HepG2 (cell line): ENCODE measurements around the gene NBEAL1. TPM values are rescaled to one million over a fixed set of nuclear protein-coding genes. Genes with fewer than 3 reads are reported as not detected.

Experiments used
- ATAC-seq: fragments of 200-7000 bp; cut with Tn5 transposase; 3 replicates; pipeline ENCODE4 v1.9.1; 2020; ENCODE audit warnings: mild to moderate bottlenecking, moderate library complexity
- BruUV-seq: library from RNA; stranded (reverse); fragments of 400-500 nt; replicated peaks from 2 replicates; lab custom pipeline; 2021; lab: Mats Ljungman, UMichigan
- CTCF ChIA-PET: fragments of 300-600 bp; formaldehyde crosslinking; extraction: SDS; loops from one replicate; lab custom pipeline; 2021; ENCODE audit warnings: low total read pairs, inconsistent platforms, low intra/inter-chr PET ratio; lab: Yijun Ruan, JAX
- POLR2A ChIA-PET: fragments of 350-600 bp; sonication (Branson Sonifier 250); formaldehyde crosslinking; loops from one replicate; lab custom pipeline; 2020; ENCODE audit warnings: antibody characterized with exemption, inconsistent platforms; lab: Yijun Ruan, JAX
- DNase-seq: peaks from one replicate; pipeline ENCODE4 v3.0.0-alpha.2; 2015; ENCODE audit warnings: low spot score
- FAIRE-seq: peaks from 3 replicates; lab custom pipeline; 2011; peaks lifted over from hg19 to GRCh38; lab: Jason Lieb, UNC
- H2AFZ ChIP-seq: one replicate; pipeline ENCODE4 v1.6.1; 2011; ENCODE audit warnings: low read length, inconsistent platforms
- H3K27ac ChIP-seq: fragments of 300-600 bp; 3 replicates; pipeline ENCODE4 v1.8.0; 2011; ENCODE audit warnings: mixed run types, mild to moderate bottlenecking, mixed read lengths, low read length, inconsistent platforms; ENCODE audit not compliant: insufficient read depth; ENCODE audit errors: extremely low read length
- H3K27me3 ChIP-seq, 2 experiments: fragments of 200-600 bp in 1 of 2; 2 replicates in 1 of 2; 3 replicates in 1 of 2; pipeline versions ENCODE4 v1.6.0 to v1.8.0; 2011; ENCODE audit warnings: low read length in 2 of 2, mild to moderate bottlenecking in 2 of 2, moderate library complexity in 2 of 2, inconsistent platforms in 1 of 2; ENCODE audit not compliant: insufficient read depth in 2 of 2, control insufficient read depth in 1 of 2
- H3K36me3 ChIP-seq, 2 experiments: fragments of 200-600 bp in 1 of 2; replicated peaks in 1 of 2; 2 replicates in 1 of 2; 3 replicates in 1 of 2; pipeline versions ENCODE4 v1.5.1 to v1.8.0; 2011; ENCODE audit warnings: low read length in 2 of 2, inconsistent platforms in 1 of 2; ENCODE audit not compliant: insufficient read depth in 2 of 2, control insufficient read depth in 1 of 2
- H3K4me1 ChIP-seq: 2 replicates; pipeline ENCODE4 v1.5.1; 2012; ENCODE audit warnings: low read length, inconsistent platforms; ENCODE audit not compliant: insufficient read depth
- H3K4me2 ChIP-seq: 2 replicates; pipeline ENCODE4 v1.6.0; 2011; ENCODE audit warnings: low read depth, low read length, inconsistent platforms
- H3K4me3 ChIP-seq, 3 experiments: fragments of 200-600 bp in 1 of 3; sonication (generic), shearing (Covaris generic) in 1 of 3; replicated peaks in 1 of 3; 2 replicates each; pipeline ENCODE4 v1.5.1; 2011 to 2016; ENCODE audit warnings: low read length in 3 of 3, inconsistent platforms in 2 of 3, low read depth in 2 of 3, mild to moderate bottlenecking in 2 of 3, control low read depth in 1 of 3, mixed read lengths in 1 of 3; ENCODE audit not compliant: insufficient read depth in 1 of 3
- H3K79me2 ChIP-seq: one replicate; pipeline ENCODE4 v1.6.1; 2011; ENCODE audit warnings: low read length, inconsistent platforms; ENCODE audit not compliant: insufficient read depth
- H3K9ac ChIP-seq: 2 replicates; pipeline ENCODE4 v1.6.0; 2011; ENCODE audit warnings: mild to moderate bottlenecking, low read depth, low read length, inconsistent platforms; ENCODE audit not compliant: insufficient read depth
- H3K9me3 ChIP-seq: 2 replicates; pipeline ENCODE4 v1.5.1; 2012; ENCODE audit warnings: mild to moderate bottlenecking, low read length
- H4K20me1 ChIP-seq: 2 replicates; pipeline ENCODE4 v1.6.0; 2011; ENCODE audit warnings: inconsistent platforms, mild to moderate bottlenecking, low read length, moderate library complexity; ENCODE audit not compliant: insufficient read depth
- MTF1 ChIP-seq: sonication (generic); formaldehyde crosslinking; IDR thresholded peaks from 2 replicates; pipeline ENCODE4 v1.5.0; 2020; ENCODE audit warnings: missing genetic modification reagents
- NFIB ChIP-seq: sonication (generic); formaldehyde crosslinking; IDR thresholded peaks from 2 replicates; pipeline ENCODE4 v1.9.0; 2021; ENCODE audit warnings: missing genetic modification reagents, mild to moderate bottlenecking, borderline replicate concordance
- NFRKB ChIP-seq: fragments of 450-650 bp; IDR thresholded peaks from 2 replicates; pipeline ENCODE4 v1.6.1; 2017
- SP140L ChIP-seq: sonication (generic); formaldehyde crosslinking; IDR thresholded peaks from 2 replicates; pipeline ENCODE4 v1.4.0; 2020; ENCODE audit warnings: missing genetic modification reagents, borderline replicate concordance
- SP2 ChIP-seq: sonication (generic); formaldehyde crosslinking; IDR thresholded peaks from 2 replicates; pipeline ENCODE4 v1.5.1; 2020; ENCODE audit warnings: mild to moderate bottlenecking, missing genetic modification reagents
- WGBS: methylation state at CpG from one replicate; pipeline ENCODE4 v1.1.6; 2017; ENCODE audit warnings: low lambda C conversion rate; 5-methylcytosine and 5-hydroxymethylcytosine counted together
- in situ Hi-C: cut with HindIII; loops from 2 replicates; pipeline ENCODE4 v1.10.0; 2017; ENCODE audit warnings: low pct_unique_long_range_greater_than_20kb; ENCODE audit not compliant: extremely low pct_ligation_motif_present
- intact Hi-C: fragments of 100-400 bp; cut with micrococcal nuclease; formaldehyde crosslinking; loops from one replicate; pipeline ENCODE4 v1.10.0; 2022; ENCODE audit not compliant: unreplicated experiment
- polyA plus RNA-seq, 8 experiments: library from polyadenylated mRNA; depleted of rRNA in 3 of 8; stranded (reverse) in 7 of 8; unstranded in 1 of 8; fragments of >200 nt; fragmentation: Illumina TruSeq in 4 of 8; extraction: Trizol in 4 of 8; gene quantifications; 2 replicates each; pipeline versions ENCODE4 v1.2.1 to v1.2.3, GENCODE V29; 2011 to 2016; ENCODE audit warnings: low read depth in 4 of 8, missing spikeins in 1 of 8, mixed read lengths in 1 of 8; ENCODE audit not compliant: insufficient read depth in 1 of 8
- total RNA-seq, 5 experiments: library from RNA; depleted of rRNA; stranded (reverse); fragments of >200 nt; fragmentation: Illumina TruSeq; extraction: Trizol; gene quantifications; 2 replicates each; pipeline ENCODE4 v1.2.3, GENCODE V29; 2016; ENCODE audit warnings: low read depth in 1 of 5
- TF ChIP-seq, protein P1 (sequence below): sonication (generic); formaldehyde crosslinking; IDR thresholded peaks from 2 replicates; pipeline ENCODE4 v1.5.0; 2020; ENCODE audit warnings: mild to moderate bottlenecking, missing genetic modification reagents
- TF ChIP-seq, protein P2 (sequence below): sonication (generic); formaldehyde crosslinking; IDR thresholded peaks from 2 replicates; pipeline ENCODE4 v1.4.0; 2020; ENCODE audit warnings: mild to moderate bottlenecking, missing genetic modification reagents
- TF ChIP-seq, protein P3 (sequence below): sonication (generic); formaldehyde crosslinking; IDR thresholded peaks from 2 replicates; pipeline ENCODE4 v1.5.0; 2020; ENCODE audit warnings: mild to moderate bottlenecking, missing genetic modification reagents

NBEAL1 gene
- total and polyA plus RNA-seq, 2 of the 13 experiments (the other 11 are each of a cell fraction or from before 2014, with no cell fraction given): 6.4 to 15.7 TPM

DNA sequence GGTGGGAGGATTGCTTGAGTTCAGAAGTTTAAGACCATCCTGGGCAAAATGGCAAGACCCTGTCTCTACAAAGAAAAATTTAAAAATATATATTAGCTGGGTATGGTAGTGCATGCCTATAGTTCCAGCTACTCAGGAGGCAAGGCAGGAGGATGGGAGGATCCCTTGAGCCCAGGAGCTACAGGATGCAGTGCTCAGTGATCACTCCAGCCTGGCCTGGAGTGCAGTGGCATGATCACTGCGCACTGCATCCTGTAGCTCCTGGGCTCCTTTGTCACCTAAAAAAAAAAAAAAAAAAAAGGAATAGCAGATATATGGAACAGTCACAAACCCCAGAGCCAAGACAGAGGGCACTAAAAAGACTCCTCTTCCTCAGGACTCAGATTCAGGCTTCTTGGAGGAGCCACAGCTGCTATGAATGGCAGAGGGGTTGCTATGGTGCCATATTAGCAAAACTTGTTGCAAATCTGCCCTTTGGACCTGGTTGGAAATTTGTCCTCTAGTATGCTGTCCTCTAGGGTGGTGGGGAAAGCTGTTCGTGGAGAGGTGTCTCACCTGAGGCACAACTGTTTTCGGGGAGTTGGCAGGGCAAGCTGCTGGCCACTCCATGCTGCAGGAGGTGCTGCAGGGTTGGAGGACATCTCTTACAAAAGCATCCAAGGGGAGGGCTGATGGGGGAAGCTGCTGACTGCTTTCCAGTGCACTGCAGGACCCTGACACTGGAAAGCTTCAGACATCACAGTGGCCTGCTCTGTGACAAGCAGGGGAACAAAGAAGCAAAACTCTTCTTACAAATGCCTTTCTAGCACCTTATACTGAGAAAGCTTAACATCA is 246.9 kb downstream of the NBEAL1 start:
- DNase-seq (peak; percentile 24), FAIRE-seq (peak; percentile 15), ATAC-seq (peak; percentile 84)
- Histone ChIP-seq H3K27ac (peak overlapping the region; percentile 11), H3K4me3 (no peak overlapping the region), H3K9me3 (no peaks in the 10 kb centered on the region), H3K36me3 (peaks cover 14 to 45% of the 10 kb centered on the region in 2 experiments), H3K4me2 (0 out of 2 replicates have a peak overlapping the region, but pooled peaks have one; percentile 28), H3K4me1 (peaks cover 10% of the 10 kb centered on the region), H3K27me3 (no peaks in the 10 kb centered on the region), H4K20me1 (no peaks in the 10 kb centered on the region; the same call in 1 of the 2 replicates), H3K79me2 (no peaks in the 10 kb centered on the region), H3K9ac (no peak overlapping the region), H2AFZ (no peak overlapping the region)
- BruUV-seq: no TSS peak
- 75% methylated on average over 3 of the region's 3 CpGs for WGBS
- ChIA-PET CTCF (no interaction called here), POLR2A (interaction anchor here (0.7 to 1.8 kb wide), 2 partner anchors 22 to 177 kb away, joined by 3 to 10 read pairs; partner anchors contain the start of gene CYP20A1)
- in situ Hi-C loops (no loop called here), intact Hi-C loops (no loop called here)
- TF ChIP-seq, protein P1, sequence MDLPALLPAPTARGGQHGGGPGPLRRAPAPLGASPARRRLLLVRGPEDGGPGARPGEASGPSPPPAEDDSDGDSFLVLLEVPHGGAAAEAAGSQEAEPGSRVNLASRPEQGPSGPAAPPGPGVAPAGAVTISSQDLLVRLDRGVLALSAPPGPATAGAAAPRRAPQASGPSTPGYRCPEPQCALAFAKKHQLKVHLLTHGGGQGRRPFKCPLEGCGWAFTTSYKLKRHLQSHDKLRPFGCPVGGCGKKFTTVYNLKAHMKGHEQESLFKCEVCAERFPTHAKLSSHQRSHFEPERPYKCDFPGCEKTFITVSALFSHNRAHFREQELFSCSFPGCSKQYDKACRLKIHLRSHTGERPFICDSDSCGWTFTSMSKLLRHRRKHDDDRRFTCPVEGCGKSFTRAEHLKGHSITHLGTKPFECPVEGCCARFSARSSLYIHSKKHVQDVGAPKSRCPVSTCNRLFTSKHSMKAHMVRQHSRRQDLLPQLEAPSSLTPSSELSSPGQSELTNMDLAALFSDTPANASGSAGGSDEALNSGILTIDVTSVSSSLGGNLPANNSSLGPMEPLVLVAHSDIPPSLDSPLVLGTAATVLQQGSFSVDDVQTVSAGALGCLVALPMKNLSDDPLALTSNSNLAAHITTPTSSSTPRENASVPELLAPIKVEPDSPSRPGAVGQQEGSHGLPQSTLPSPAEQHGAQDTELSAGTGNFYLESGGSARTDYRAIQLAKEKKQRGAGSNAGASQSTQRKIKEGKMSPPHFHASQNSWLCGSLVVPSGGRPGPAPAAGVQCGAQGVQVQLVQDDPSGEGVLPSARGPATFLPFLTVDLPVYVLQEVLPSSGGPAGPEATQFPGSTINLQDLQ (CRISPR knock-in tag): no peak
- TF ChIP-seq, protein P2, sequence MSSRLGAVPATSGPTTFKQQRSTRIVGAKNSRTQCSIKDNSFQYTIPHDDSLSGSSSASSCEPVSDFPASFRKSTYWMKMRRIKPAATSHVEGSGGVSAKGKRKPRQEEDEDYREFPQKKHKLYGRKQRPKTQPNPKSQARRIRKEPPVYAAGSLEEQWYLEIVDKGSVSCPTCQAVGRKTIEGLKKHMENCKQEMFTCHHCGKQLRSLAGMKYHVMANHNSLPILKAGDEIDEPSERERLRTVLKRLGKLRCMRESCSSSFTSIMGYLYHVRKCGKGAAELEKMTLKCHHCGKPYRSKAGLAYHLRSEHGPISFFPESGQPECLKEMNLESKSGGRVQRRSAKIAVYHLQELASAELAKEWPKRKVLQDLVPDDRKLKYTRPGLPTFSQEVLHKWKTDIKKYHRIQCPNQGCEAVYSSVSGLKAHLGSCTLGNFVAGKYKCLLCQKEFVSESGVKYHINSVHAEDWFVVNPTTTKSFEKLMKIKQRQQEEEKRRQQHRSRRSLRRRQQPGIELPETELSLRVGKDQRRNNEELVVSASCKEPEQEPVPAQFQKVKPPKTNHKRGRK (CRISPR knock-in tag): no peak
- TF ChIP-seq MTF1 (CRISPR knock-in tag): no peak
- TF ChIP-seq NFRKB: no peak
- TF ChIP-seq NFIB (CRISPR knock-in tag): 0 out of 2 replicates have a peak, but pooled peaks have one; percentile 27
- TF ChIP-seq, protein P3, sequence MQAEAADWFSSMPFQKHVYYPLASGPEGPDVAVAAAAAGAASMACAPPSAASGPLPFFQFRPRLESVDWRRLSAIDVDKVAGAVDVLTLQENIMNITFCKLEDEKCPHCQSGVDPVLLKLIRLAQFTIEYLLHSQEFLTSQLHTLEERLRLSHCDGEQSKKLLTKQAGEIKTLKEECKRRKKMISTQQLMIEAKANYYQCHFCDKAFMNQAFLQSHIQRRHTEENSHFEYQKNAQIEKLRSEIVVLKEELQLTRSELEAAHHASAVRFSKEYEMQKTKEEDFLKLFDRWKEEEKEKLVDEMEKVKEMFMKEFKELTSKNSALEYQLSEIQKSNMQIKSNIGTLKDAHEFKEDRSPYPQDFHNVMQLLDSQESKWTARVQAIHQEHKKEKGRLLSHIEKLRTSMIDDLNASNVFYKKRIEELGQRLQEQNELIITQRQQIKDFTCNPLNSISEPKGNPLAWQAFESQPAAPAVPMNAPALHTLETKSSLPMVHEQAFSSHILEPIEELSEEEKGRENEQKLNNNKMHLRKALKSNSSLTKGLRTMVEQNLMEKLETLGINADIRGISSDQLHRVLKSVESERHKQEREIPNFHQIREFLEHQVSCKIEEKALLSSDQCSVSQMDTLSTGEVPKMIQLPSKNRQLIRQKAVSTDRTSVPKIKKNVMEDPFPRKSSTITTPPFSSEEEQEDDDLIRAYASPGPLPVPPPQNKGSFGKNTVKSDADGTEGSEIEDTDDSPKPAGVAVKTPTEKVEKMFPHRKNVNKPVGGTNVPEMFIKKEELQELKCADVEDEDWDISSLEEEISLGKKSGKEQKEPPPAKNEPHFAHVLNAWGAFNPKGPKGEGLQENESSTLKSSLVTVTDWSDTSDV (CRISPR knock-in tag): no peak
- no peak for TF ChIP-seq SP2
- TF ChIP-seq SP140L (CRISPR knock-in tag): no peak
